Muscle layer of colon (tissue), 2 donors: Measurements from ENCODE around the gene C11orf91.

Source experiments
- H3K27ac ChIP-seq: one replicate; pipeline ENCODE4 v1.7.0; 2013; ENCODE audit warnings: low read depth, mild to moderate bottlenecking, low read length, moderate library complexity
- H3K27me3 ChIP-seq, 2 donors: one replicate each; pipeline ENCODE4 v1.7.0; 2013; ENCODE audit warnings: low read length in 2 of 2, mild to moderate bottlenecking in 2 of 2; ENCODE audit not compliant: insufficient read depth in 2 of 2, control insufficient read depth in 1 of 2
- H3K36me3 ChIP-seq: one replicate; pipeline ENCODE4 v1.7.0; 2013; ENCODE audit warnings: mild to moderate bottlenecking, low read length; ENCODE audit not compliant: insufficient read depth
- H3K4me1 ChIP-seq: one replicate; pipeline ENCODE4 v1.7.0; 2013; ENCODE audit warnings: mild to moderate bottlenecking, low read length; ENCODE audit not compliant: insufficient read depth
- H3K4me3 ChIP-seq, 2 donors: one replicate each; pipeline ENCODE4 v1.7.0; 2013; ENCODE audit warnings: low read length in 2 of 2, low read depth in 1 of 2, mild to moderate bottlenecking in 1 of 2, moderate library complexity in 1 of 2
- H3K9ac ChIP-seq: one replicate; pipeline ENCODE4 v1.7.0; 2013; ENCODE audit warnings: low read length
- H3K9me3 ChIP-seq: one replicate; pipeline ENCODE4 v1.7.0; 2013; ENCODE audit warnings: mild to moderate bottlenecking, low read length
- donor health status: abdominal sarcoma.
- donor health status: Adenocarcinoma of cecum.

The C11orf91 gene

GRCh38 chr11:33692541-33692940 lies 8.1 kb downstream of the C11orf91 start:
- peak overlapping the region; percentile 3 for H3K27ac ChIP-seq
- peaks cover 22% of the 10 kb centered on the region for H3K4me1 ChIP-seq
- no peaks in the 10 kb centered on the region for H3K27me3 ChIP-seq
- H3K9me3 ChIP-seq = no peaks in the 10 kb centered on the region
- no peak overlapping the region for H3K9ac ChIP-seq
- no peaks in the 10 kb centered on the region for H3K36me3 ChIP-seq
- no peak overlapping the region for H3K4me3 ChIP-seq

- H3K4me1 ChIP-seq = peaks cover 22% of the 10 kb centered on the region
- no peaks in the 10 kb centered on the region for H3K36me3 ChIP-seq
- H3K27ac ChIP-seq = peak overlapping the region; percentile 3
- H3K9me3 ChIP-seq = no peaks in the 10 kb centered on the region
- H3K4me3 ChIP-seq = no peak overlapping the region
- H3K9ac ChIP-seq = no peak overlapping the region
- H3K27me3 ChIP-seq = no peaks in the 10 kb centered on the region
Measured at GRCh38 chr11:33692013-33692504, 8.6 kb downstream of the C11orf91 start.

DNA sequence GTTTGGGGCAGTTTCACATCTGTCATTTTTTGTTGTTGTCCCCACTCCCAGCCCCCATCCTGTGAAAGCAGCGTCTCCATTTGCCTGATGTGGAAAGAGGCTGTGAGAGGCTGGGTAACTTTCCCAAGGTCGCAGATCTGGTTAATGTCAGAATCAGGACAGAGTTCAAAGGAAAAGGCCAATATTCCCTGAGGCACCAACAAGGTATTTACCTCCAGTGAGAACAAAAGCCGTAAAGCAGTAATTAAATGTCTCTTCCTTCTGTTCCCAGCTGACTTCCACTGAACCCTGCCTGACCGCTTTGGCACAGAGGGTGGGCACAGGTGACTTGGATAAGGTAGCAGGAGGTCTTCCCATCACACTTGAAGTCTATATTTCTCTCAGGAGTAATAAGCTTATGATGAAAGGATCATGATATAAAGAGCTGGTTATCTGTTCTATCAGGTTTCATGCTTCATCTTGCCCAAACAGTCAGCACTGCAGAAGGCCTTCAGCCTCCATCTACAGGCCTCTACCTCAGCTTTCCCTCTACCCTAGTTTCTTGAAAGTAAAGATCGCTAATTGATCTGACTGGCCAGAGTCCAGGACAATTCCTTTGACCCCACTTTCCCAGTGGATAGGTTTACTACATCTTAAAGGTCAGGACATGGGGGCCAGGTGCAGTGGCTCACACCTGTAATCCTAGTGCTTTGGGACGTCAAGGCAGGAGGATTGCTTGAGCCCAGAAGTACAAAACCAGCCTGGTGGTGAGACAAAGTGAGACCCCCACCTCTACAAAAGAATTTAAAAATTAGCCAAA lies 9.4 kb downstream of the C11orf91 start:
- peaks cover 22% of the 10 kb centered on the region for H3K4me1 ChIP-seq
- H3K9ac ChIP-seq = peak overlapping the region; percentile 6
- H3K4me3 ChIP-seq = no peak overlapping the region

DNA sequence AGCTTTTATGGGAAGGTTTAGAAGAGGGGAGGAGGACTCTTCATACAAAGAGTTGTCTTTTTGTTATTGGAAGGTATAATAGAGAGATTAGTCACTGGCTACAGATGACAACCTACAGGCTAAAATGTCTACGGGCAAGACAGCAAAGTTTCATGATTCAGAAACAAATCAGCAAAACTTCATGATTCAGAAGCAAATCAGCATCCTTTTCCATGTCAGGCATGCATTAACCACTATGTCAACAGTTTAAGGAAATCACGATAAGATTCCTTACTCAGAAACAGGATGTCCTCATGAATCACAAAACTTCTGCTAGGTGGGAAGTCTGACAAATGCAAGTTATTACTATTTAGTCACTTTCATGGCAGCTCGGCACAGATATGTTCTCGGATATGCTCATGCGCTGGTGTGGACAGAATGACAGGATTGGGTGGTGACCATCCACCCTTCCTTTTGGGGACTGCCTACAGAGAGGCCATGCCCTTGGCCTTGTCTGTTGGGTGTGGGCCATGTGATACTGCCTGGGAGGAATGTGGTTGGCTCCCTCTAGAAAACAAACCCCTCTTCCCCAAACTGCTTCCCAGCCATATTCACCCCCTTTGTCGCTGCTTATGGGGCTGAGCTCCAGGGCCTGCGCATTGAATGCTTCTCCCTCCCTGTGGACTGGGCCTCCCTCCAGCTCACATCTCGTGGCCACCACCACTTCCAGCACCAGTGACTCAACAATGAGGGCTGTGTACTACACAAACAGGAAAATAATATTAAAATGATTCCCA lies 10.1 kb downstream of the C11orf91 start:
- no peaks in the 10 kb centered on the region for H3K9me3 ChIP-seq
- H3K4me1 ChIP-seq = peaks cover 22% of the 10 kb centered on the region
- H3K27me3 ChIP-seq = no peaks in the 10 kb centered on the region
- H3K36me3 ChIP-seq = no peaks in the 10 kb centered on the region
- no peak overlapping the region for H3K9ac ChIP-seq
- H3K27ac ChIP-seq = no peak overlapping the region
- H3K4me3 ChIP-seq = no peak overlapping the region

More for the DNA sequence above, 9.4 kb downstream of the C11orf91 start:
- Histone ChIP-seq H3K27me3 (no peaks in the 10 kb centered on the region), H3K27ac (no peak overlapping the region), H3K36me3 (no peaks in the 10 kb centered on the region), H3K9me3 (no peaks in the 10 kb centered on the region)

- Histone ChIP-seq H3K36me3 (no peaks in the 10 kb centered on the region), H3K4me1 (peaks cover 22% of the 10 kb centered on the region), H3K27ac (no peak overlapping the region), H3K9ac (no peak overlapping the region), H3K4me3 (no peak overlapping the region), H3K27me3 (no peaks in the 10 kb centered on the region), H3K9me3 (no peaks in the 10 kb centered on the region)
Measured at GRCh38 chr11:33689501-33689900, 11.1 kb downstream of the C11orf91 start.

DNA sequence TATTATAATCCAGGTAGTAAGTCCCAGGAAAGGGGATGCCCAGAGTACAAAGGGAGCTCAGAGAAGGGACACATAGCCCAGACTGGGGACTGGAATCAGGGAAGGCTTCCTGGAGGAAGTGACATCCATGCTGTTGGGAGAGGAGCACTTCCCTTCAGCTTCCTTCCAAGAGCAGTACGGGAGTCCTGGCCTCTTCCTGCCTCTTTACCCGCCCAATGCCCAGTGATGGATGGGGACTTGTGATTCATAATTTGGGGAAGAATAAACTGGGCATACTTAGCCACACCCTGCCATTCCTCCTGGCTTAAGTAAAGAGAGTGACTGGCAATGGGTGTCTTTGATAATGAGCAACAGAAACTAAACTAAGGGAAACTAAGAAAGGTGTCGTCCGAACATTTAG lies 11.5 kb downstream of the C11orf91 start:
- no peaks in the 10 kb centered on the region for H3K36me3 ChIP-seq
- H3K27me3 ChIP-seq = no peaks in the 10 kb centered on the region
- H3K4me3 ChIP-seq = no peak overlapping the region
- H3K27ac ChIP-seq = no peak overlapping the region
- no peaks in the 10 kb centered on the region for H3K9me3 ChIP-seq
- no peak overlapping the region for H3K9ac ChIP-seq
- H3K4me1 ChIP-seq = peaks cover 22% of the 10 kb centered on the region

DNA sequence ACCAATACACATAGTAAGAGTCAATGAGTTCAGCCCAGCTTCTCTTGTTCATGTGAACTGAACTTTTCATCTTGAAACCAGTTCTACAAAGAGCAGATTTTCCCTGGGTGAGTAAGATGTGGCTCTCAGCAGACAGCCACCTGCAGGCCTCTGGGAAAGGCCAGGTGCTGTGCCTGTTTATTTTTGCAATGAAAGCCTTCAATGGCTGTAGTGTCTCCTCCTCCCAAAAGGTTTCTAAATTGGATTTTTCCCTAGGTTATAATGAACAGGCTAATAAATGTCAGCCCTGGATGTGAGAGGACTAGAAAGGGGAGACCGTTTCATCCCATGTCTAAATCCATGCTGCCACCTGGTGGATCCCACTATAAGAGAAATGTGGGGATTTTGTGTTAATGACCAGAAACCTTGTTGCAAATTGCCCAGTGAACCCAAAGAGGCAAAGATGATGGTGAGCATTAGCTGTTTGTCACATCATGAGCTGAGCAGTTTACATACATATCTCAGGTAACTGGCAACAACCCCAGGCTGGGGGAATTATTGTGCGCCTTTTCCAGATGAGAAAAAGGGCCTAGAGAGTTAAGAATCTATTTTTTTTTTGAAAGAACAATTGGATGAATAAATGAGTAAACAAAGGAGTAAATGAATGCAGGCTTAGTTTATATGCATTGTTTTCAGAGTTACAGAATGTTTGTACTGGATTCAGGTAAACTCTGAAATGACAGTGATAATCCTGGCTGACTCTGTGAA lies 12.7 kb downstream of the C11orf91 start:
- H3K4me1 ChIP-seq = peaks cover 21% of the 10 kb centered on the region
- H3K27me3 ChIP-seq = no peaks in the 10 kb centered on the region
- H3K4me3 ChIP-seq = no peak overlapping the region
- no peak overlapping the region for H3K27ac ChIP-seq
- no peaks in the 10 kb centered on the region for H3K36me3 ChIP-seq
- H3K9me3 ChIP-seq = no peaks in the 10 kb centered on the region
- H3K9ac ChIP-seq = no peak overlapping the region

DNA sequence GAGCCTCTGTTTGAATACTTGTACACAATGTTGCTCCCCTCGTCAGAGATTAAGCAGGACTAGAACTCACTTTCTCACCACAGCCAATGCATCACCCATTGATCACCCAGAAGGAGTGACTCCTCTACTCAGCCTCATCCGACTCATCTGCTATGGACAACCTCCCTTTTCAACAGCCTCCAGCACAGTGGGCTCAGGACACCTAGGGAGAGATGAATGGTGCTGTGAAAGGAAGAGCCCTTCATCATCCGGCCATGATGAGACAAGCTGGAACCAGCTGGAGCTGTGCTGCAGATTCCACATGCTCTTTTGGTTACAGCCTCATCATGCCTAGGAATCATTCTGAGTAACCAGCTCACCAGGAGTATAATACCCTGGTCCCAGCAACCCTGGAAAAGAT lies 15.5 kb downstream of the C11orf91 start:
- Histone ChIP-seq H3K4me1 (no peaks in the 10 kb centered on the region), H3K36me3 (no peaks in the 10 kb centered on the region), H3K9ac (no peak overlapping the region), H3K9me3 (no peaks in the 10 kb centered on the region), H3K4me3 (no peak overlapping the region), H3K27ac (no peak overlapping the region), H3K27me3 (no peaks in the 10 kb centered on the region)

- no peak overlapping the region for H3K9ac ChIP-seq
- H3K27ac ChIP-seq = no peak overlapping the region
- H3K36me3 ChIP-seq = no peaks in the 10 kb centered on the region
- no peaks in the 10 kb centered on the region for H3K27me3 ChIP-seq
- H3K9me3 ChIP-seq = no peaks in the 10 kb centered on the region
- no peaks in the 10 kb centered on the region for H3K4me1 ChIP-seq
- no peak overlapping the region for H3K4me3 ChIP-seq
Measured at GRCh38 chr11:33684003-33684706, 16.5 kb downstream of the C11orf91 start.

GRCh38 chr11:33682446-33682845 lies 18.2 kb downstream of the C11orf91 start:
- H3K9ac ChIP-seq = no peak overlapping the region
- no peak overlapping the region for H3K27ac ChIP-seq
- H3K4me1 ChIP-seq = no peaks in the 10 kb centered on the region
- no peaks in the 10 kb centered on the region for H3K36me3 ChIP-seq
- H3K4me3 ChIP-seq = no peak overlapping the region
- H3K27me3 ChIP-seq = no peaks in the 10 kb centered on the region
- no peaks in the 10 kb centered on the region for H3K9me3 ChIP-seq

GRCh38 chr11:33682019-33682418 lies 18.6 kb downstream of the C11orf91 start:
- Histone ChIP-seq H3K4me3 (no peak overlapping the region), H3K9ac (no peak overlapping the region), H3K27ac (no peak overlapping the region), H3K4me1 (no peaks in the 10 kb centered on the region), H3K36me3 (no peaks in the 10 kb centered on the region), H3K9me3 (no peaks in the 10 kb centered on the region), H3K27me3 (no peaks in the 10 kb centered on the region)
